SK-N-SH treated with all-trans-retinoic acid at 6 μM for 48 hours (cell line): ENCODE measurements around the gene HS3ST5.

ENCODE experiments used
- ARNTL ChIP-seq: fragments of 450-650 bp; formaldehyde crosslinking; IDR thresholded peaks from 2 replicates; pipeline ENCODE4 v1.5.0; 2020; ENCODE audit warnings: low read depth, mild to moderate bottlenecking, moderate library complexity, borderline replicate concordance
- CREB5 ChIP-seq: fragments of 250-450 bp; sonication (Bioruptor Pico); IDR thresholded peaks from 2 replicates; pipeline ENCODE4 v1.5.1; 2020; ENCODE audit warnings: low read depth, mild to moderate bottlenecking, moderate library complexity
- OSR1 ChIP-seq: fragments of 250-450 bp; sonication (Bioruptor Pico); IDR thresholded peaks from 2 replicates; pipeline ENCODE4 v1.8.0; 2022; ENCODE audit warnings: moderate library complexity, mild to moderate bottlenecking, inconsistent platforms
- RARB ChIP-seq: fragments of 250-450 bp; sonication (Bioruptor Pico); IDR thresholded peaks from 2 replicates; pipeline ENCODE4 v1.8.0; 2021; ENCODE audit warnings: mild to moderate bottlenecking, moderate library complexity
- ZC3H10 ChIP-seq: fragments of 250-450 bp; sonication (Bioruptor Pico); IDR thresholded peaks from 2 replicates; pipeline ENCODE4 v1.5.1; 2021; ENCODE audit warnings: mild to moderate bottlenecking, moderate library complexity
- ZFP30 ChIP-seq: fragments of 450-650 bp; formaldehyde crosslinking; IDR thresholded peaks from 2 replicates; pipeline ENCODE4 v1.5.0; 2022; ENCODE audit warnings: mild to moderate bottlenecking, moderate library complexity
- ZNF565 ChIP-seq: fragments of 450-650 bp; formaldehyde crosslinking; conservative IDR thresholded peaks from 2 replicates; pipeline ENCODE4 v1.5.0; 2020; ENCODE audit warnings: low read depth, mild to moderate bottlenecking, moderate library complexity

- TF ChIP-seq OSR1 (no peak), CREB5 (CRISPR knock-in tag) (no peak), RARB (CRISPR knock-in tag) (no peak), ZC3H10 (CRISPR knock-in tag) (no peak), ARNTL (no peak), ZNF565 (no peak), ZFP30 (CRISPR knock-in tag) (no peak)
Observed at GRCh38 chr6:114121913-114122662, 220.7 kb downstream of the HS3ST5 start.
